ENCODE data around the gene ARHGAP33. TPM values are rescaled to one million over a fixed set of nuclear protein-coding genes. Genes with fewer than 3 reads are reported as not detected.

The ARHGAP33 gene
- total RNA-seq, 5 donors from 2014 or later (not counting 1 experiment from before 2014, with no cell fraction given), result 19.7 to 38.5 (median 22.8) TPM

DNA sequence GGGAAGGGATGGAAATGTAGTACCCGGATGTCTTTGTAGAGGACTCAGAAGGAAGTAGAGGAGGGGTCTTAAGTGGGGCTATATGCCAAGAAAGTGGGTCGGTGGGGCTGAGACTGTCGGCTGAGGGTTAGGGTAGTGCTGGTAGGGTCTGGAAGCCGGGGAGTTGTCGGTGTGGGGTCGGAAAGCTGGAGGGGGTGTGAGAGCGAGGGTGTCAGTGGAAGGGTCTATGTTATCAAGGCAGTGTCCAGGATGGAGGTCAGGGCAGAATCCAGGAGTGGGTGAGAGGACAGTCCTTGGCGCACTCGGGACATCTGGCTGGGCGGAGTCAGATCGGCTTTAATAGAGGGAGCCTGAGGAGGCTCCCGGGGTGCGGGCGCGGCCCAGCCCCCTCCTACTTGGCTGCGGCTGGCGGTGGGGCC lies 20.2 kb upstream of the ARHGAP33 start:
- Histone ChIP-seq H3K27ac (ENCODE audit: low read length) (no peak overlapping the region), H3K36me3 (ENCODE audit: control insufficient read depth in 2 of 2, extremely low read depth in 1 of 2, insufficient read depth in 1 of 2, low read length in 1 of 2) (peaks cover 3 to 35% of the 10 kb centered on the region in 2 donors), H3K4me1 (ENCODE audit: control insufficient read depth in 1 of 2, extremely low read depth in 1 of 2, insufficient read depth in 2 of 2, low read length in 2 of 2) (peaks cover 20 to 47% of the 10 kb centered on the region in 2 experiments), H3K4me3 (ENCODE audit: control insufficient read depth in 1 of 2, extremely low read depth in 1 of 2, low read length in 1 of 2) (peak overlapping the region in 1 of 2 donors; percentile 47), H3K27me3 (replicated peaks in 1 of 2; ENCODE audit: control insufficient read depth in 2 of 2, extremely low read depth in 1 of 2, insufficient read depth in 2 of 2, low read length in 1 of 2) (peaks cover 0 to 21% of the 10 kb centered on the region in 2 experiments), H3K9me3 (no peaks in the 10 kb centered on the region)
- Mint-ChIP-seq H3K4me3 (peak overlapping the region; percentile 29 to 60 (median 52)), H3K9me3 (no peaks in the 10 kb centered on the region), H3K36me3 (peaks cover 13% of the 10 kb centered on the region), H3K4me1 (peaks cover 31 to 46% (median 36%) of the 10 kb centered on the region in 3 donors), H3K27me3 (peaks cover 7 to 10% of the 10 kb centered on the region in 2 donors), H3K27ac (no peak overlapping the region)
- WGBS (ENCODE audit: insufficient coverage), result 74% methylated on average over 17 of the region's 17 CpGs
- no peak for DNase-seq
- POLR2A ChIA-PET, result no interaction called here
- ATAC-seq (replicated peaks in 1 of 4), result no peak
- CTCF ChIA-PET, result no interaction called here

DNA sequence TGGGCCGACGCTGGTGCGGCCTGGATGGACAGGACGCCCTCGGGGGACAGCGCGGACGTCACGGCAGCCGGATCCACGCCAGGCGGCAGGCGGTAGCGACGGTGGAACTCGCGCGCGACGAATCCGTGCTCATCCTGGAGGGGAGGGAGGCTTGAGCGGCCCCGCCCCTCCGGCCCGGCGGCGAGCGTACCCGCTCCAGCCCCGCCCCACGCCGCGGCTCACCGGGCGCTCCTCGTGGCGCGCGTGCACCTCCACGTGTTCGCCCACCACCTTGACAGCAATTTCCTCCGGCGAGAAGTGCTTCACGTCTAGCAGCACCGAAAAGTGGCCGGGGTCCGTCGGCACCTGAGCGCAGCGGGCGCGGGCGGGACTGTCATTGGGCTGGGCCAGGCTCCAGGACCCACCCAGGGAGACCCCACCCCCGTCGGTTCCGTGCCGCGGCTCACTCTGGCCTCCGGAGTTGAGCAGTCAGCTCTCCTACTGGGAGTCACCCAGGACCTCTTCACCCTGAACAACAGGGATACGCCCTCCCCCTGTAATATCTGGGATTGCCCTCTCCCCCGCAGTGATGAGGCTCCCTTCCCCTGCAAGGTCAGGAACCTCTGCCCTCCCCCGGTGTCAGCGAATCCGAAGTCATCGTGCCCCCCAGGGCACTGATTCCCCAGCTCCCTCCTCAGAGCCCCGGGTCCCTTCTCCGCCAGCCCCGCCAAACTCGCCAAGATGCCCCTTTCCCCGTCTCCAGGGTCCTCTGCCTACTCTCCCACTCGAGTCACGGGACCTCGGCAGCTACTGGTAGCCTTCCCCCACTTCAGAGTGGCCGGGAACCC lies 19.6 kb upstream of the ARHGAP33 start:
- Mint-ChIP-seq H3K9me3 (no peaks in the 10 kb centered on the region), H3K4me3 (peak overlapping the region in 2 of 3 donors; percentile 41 to 89), H3K27ac (no peak overlapping the region), H3K4me1 (peaks cover 32 to 51% (median 34%) of the 10 kb centered on the region in 3 donors), H3K27me3 (peaks cover 7 to 10% of the 10 kb centered on the region in 2 donors), H3K36me3 (peaks cover 14% of the 10 kb centered on the region)
- H3K4me1 ChIP-seq (ENCODE audit: control insufficient read depth in 1 of 2, extremely low read depth in 1 of 2, insufficient read depth in 2 of 2, low read length in 2 of 2), result peaks cover 20 to 43% of the 10 kb centered on the region in 2 experiments
- 40% methylated on average over 70 of the region's 74 CpGs for WGBS (ENCODE audit: insufficient coverage)
- peak overlapping the region in 1 of 2 donors; percentile 47 for H3K4me3 ChIP-seq (ENCODE audit: control insufficient read depth in 1 of 2, extremely low read depth in 1 of 2, low read length in 1 of 2)
- CTCF ChIA-PET, result no interaction called here
- peak in 34 of 35 experiments; percentile 27 to 73 (median 50) for DNase-seq
- peaks cover 7 to 36% of the 10 kb centered on the region in 2 donors for H3K36me3 ChIP-seq (ENCODE audit: control insufficient read depth in 2 of 2, extremely low read depth in 1 of 2, insufficient read depth in 1 of 2, low read length in 1 of 2)
- ATAC-seq (replicated peaks in 1 of 4), result peak in 1 of 4 experiments; percentile 10
- no peak overlapping the region for H3K27ac ChIP-seq (ENCODE audit: low read length)
- H3K9me3 ChIP-seq, result no peaks in the 10 kb centered on the region
- H3K27me3 ChIP-seq (replicated peaks in 1 of 2; ENCODE audit: control insufficient read depth in 2 of 2, extremely low read depth in 1 of 2, insufficient read depth in 2 of 2, low read length in 1 of 2), result peaks cover 0 to 21% of the 10 kb centered on the region in 2 experiments
- POLR2A ChIA-PET, result no interaction called here

DNA sequence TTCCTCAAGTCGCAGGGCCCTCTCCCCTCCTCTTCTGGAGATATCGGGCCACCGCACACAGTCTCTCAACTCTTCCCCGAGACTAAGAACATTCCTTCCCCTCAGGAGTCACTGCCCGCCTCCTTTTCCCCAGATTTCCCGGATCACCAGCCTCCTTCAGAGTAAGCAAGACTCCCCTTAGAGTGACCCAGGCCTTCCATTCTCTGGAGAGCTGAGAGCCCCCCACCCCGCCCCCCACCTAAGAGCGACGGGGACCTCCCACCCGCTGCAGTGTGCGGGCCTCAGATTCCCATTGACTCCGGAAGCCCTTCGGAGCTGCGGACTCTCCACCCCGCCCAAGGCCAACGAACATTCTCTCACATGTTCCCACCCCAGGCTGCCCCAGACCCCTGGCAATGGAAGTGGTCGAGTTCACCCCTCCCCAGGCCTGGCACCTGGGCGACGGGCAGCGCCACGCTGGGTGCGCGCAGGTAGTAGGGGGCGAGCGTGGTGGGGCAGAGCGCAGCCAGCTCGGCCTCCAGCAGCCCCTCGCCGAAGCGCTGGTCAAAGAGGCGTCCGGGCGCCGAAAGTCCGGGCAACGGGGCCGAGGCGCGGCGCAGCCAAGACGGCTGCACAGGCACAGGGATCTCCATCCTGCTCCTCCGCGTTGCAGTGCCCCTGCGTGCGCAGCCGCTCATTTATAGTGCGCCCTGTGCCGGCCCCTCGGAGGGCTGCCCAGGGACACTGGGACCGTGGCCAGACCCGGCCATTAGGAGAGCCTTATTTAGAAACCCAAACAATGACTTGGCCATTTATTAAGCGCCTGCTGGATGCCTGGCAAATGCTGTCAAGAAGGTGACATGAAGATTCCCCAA lies 18.8 kb upstream of the ARHGAP33 start, which contains the start of gene HSPB6:
Gene HSPB6 (minus strand): TSS at position 653 of the 854 bp plus-strand sequence. CDS start 21 bp downstream, at position 632.
- Histone ChIP-seq H3K36me3 (ENCODE audit: control insufficient read depth in 2 of 2, extremely low read depth in 1 of 2, insufficient read depth in 1 of 2, low read length in 1 of 2) (peaks cover 12 to 40% of the 10 kb centered on the region in 2 donors), H3K9me3 (no peaks in the 10 kb centered on the region), H3K4me1 (ENCODE audit: control insufficient read depth in 1 of 2, extremely low read depth in 1 of 2, insufficient read depth in 2 of 2, low read length in 2 of 2) (peaks cover 20 to 43% of the 10 kb centered on the region in 2 experiments), H3K27me3 (replicated peaks in 1 of 2; ENCODE audit: control insufficient read depth in 2 of 2, extremely low read depth in 1 of 2, insufficient read depth in 2 of 2, low read length in 1 of 2) (peaks cover 0 to 21% of the 10 kb centered on the region in 2 experiments), H3K27ac (ENCODE audit: low read length) (peak within 1 kb of the TSS; percentile 87), H3K4me3 (ENCODE audit: control insufficient read depth in 1 of 2, extremely low read depth in 1 of 2, low read length in 1 of 2) (peak within 1 kb of the TSS; percentile 83 to 100)
- no peak for ATAC-seq (replicated peaks in 1 of 4)
- 46% methylated on average over 45 of the region's 52 CpGs for WGBS (ENCODE audit: insufficient coverage)
- CTCF ChIA-PET, result interaction anchor here in 1 of 2 donors (0.7 kb wide), 1 partner anchor 159 kb away, joined by 3 read pairs; no protein-coding TSS in a partner anchor
- Mint-ChIP-seq H3K4me3 (peak within 1 kb of the TSS; percentile 89 to 95 (median 93)), H3K27me3 (peaks cover 7 to 10% of the 10 kb centered on the region in 2 donors), H3K9me3 (no peaks in the 10 kb centered on the region), H3K27ac (peak within 1 kb of the TSS; percentile 91 to 95), H3K36me3 (peaks cover 17% of the 10 kb centered on the region), H3K4me1 (peaks cover 32 to 51% (median 34%) of the 10 kb centered on the region in 3 donors)
- DNase-seq, result no peak
- POLR2A ChIA-PET, result no interaction called here

DNA sequence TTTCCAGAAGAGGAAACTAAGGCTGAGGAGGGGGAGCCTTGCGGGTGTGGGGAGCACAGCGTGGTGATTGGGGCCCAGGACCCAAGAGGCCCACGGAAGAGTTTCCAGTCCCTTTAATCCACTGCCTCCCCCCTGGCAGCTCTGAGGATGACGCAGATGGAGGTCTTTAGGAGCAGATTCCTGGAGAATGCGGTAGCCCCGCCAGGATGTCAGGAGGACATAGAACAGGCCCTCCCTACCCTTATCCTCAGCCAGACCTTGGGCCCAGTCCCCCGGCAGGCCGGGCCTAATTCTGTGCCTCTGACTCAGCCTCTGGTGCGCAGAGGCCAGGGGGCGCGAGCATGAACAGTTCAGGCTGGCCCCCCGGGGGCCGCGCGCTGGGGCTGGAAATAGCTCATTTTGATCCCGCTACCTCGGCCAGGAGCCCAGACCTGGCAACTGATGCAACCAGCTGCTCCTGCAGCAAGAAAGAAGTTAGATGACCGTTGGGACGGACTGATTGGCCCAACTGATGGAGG lies 18.1 kb upstream of the ARHGAP33 start:
- H3K4me3 Mint-ChIP-seq, result peak overlapping the region; percentile 89 to 95 (median 93)
- peaks cover 23% of the 10 kb centered on the region for H3K36me3 Mint-ChIP-seq
- Histone ChIP-seq H3K9me3 (no peaks in the 10 kb centered on the region), H3K27me3 (replicated peaks in 1 of 2; ENCODE audit: control insufficient read depth in 2 of 2, extremely low read depth in 1 of 2, insufficient read depth in 2 of 2, low read length in 1 of 2) (peaks cover 0 to 21% of the 10 kb centered on the region in 2 experiments), H3K36me3 (ENCODE audit: control insufficient read depth in 2 of 2, extremely low read depth in 1 of 2, insufficient read depth in 1 of 2, low read length in 1 of 2) (peaks cover 15 to 39% of the 10 kb centered on the region in 2 donors), H3K4me1 (ENCODE audit: control insufficient read depth in 1 of 2, extremely low read depth in 1 of 2, insufficient read depth in 2 of 2, low read length in 2 of 2) (peaks cover 20 to 43% of the 10 kb centered on the region in 2 experiments), H3K4me3 (ENCODE audit: control insufficient read depth in 1 of 2, extremely low read depth in 1 of 2, low read length in 1 of 2) (peak overlapping the region; percentile 74 to 83), H3K27ac (ENCODE audit: low read length) (peak overlapping the region; percentile 87)
- CTCF ChIA-PET, result interaction anchor here in 1 of 2 donors (0.7 kb wide), 1 partner anchor 159 kb away, joined by 3 read pairs; no protein-coding TSS in a partner anchor
- peak overlapping the region in 1 of 2 donors; percentile 95 for H3K27ac Mint-ChIP-seq
- H3K27me3 Mint-ChIP-seq, result peaks cover 7 to 10% of the 10 kb centered on the region in 2 donors
- ATAC-seq (replicated peaks in 1 of 4), result no peak
- 23% methylated on average over 12 of the region's 19 CpGs for WGBS (ENCODE audit: insufficient coverage)
- H3K9me3 Mint-ChIP-seq, result no peaks in the 10 kb centered on the region
- no peak for DNase-seq
- peaks cover 32 to 51% (median 34%) of the 10 kb centered on the region in 3 donors for H3K4me1 Mint-ChIP-seq
- POLR2A ChIA-PET, result no interaction called here

DNA sequence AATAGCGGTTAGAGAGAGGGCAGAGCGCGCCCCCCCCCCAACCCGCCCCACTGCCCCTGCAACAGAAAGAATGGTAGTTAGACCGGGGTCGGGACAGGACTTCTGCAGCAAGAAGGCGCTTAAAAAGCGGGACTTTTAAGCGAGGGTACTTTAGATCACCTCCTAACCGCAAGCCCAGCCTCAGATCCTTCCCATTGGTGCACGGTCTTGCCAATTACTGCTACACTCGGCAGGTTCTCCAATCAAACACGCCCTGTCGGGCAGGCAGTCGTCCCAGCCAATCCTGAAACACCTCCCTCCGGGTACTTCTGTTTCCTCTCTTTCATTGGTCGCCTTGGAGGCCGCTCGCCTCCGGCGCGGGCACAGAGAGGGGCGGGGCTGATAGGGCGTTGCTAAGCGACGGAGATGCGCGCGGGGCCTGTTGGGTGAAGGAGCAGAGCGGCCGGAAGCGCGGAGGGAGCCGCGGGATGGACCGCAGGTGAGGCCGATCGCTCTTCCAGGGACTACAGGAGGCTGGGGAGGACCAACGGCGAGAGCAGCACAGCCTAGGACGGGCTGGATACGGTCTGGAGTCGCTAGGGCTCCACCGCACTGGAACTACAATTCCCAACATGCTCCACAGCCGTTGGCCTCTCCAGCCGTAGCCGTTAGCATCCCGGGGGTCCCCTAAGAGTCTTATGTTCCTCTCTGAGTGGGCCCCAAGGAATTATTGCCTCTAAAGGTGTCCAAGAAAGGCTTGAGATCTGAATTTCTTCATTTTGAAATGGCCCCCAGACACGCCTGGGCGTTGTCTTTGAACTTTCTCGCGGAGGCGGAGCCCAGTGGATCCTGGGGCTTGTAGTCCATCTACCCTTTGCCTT lies 17.4 kb upstream of the ARHGAP33 start, which contains the start of gene PROSER3:
Gene PROSER3 (plus strand): TSS at position 428 of the 860 bp plus-strand sequence. CDS start 40 bp downstream, at position 468.
- peaks cover 23% of the 10 kb centered on the region for H3K36me3 Mint-ChIP-seq
- peaks cover 7 to 10% of the 10 kb centered on the region in 2 donors for H3K27me3 Mint-ChIP-seq
- ChIA-PET CTCF (interaction anchor here in 1 of 2 donors (0.7 kb wide), 1 partner anchor 160 kb away, joined by 3 read pairs; no protein-coding TSS in a partner anchor), POLR2A (no interaction called here)
- peak; percentile 95 to 100 (median 98) for DNase-seq
- WGBS (ENCODE audit: insufficient coverage), result under 1% methylated on average over 44 of the region's 53 CpGs
- Histone ChIP-seq H3K4me1 (ENCODE audit: control insufficient read depth in 1 of 2, extremely low read depth in 1 of 2, insufficient read depth in 2 of 2, low read length in 2 of 2) (peaks cover 20 to 43% of the 10 kb centered on the region in 2 experiments), H3K27ac (ENCODE audit: low read length) (peak within 1 kb of the TSS; percentile 87), H3K36me3 (ENCODE audit: control insufficient read depth in 2 of 2, extremely low read depth in 1 of 2, insufficient read depth in 1 of 2, low read length in 1 of 2) (peaks cover 15 to 34% of the 10 kb centered on the region in 2 donors), H3K4me3 (ENCODE audit: control insufficient read depth in 1 of 2, extremely low read depth in 1 of 2, low read length in 1 of 2) (peak within 1 kb of the TSS; percentile 83 to 100), H3K9me3 (no peaks in the 10 kb centered on the region), H3K27me3 (replicated peaks in 1 of 2; ENCODE audit: control insufficient read depth in 2 of 2, extremely low read depth in 1 of 2, insufficient read depth in 2 of 2, low read length in 1 of 2) (peaks cover 0 to 18% of the 10 kb centered on the region in 2 experiments)
- peak within 1 kb of the TSS; percentile 89 to 95 (median 93) for H3K4me3 Mint-ChIP-seq
- no peaks in the 10 kb centered on the region for H3K9me3 Mint-ChIP-seq
- peak within 1 kb of the TSS; percentile 91 to 95 for H3K27ac Mint-ChIP-seq
- ATAC-seq (replicated peaks in 1 of 4), result peak; percentile 95 to 97 (median 96)
- peaks cover 32 to 51% (median 34%) of the 10 kb centered on the region in 3 donors for H3K4me1 Mint-ChIP-seq
